Kidney epithelial cell (primary cell): ENCODE results near the gene KCNH3. TPM values are rescaled to one million over a fixed set of nuclear protein-coding genes. Genes with fewer than 3 reads are reported as not detected.
"Not testable (repeated sequence)": the region's sequence is repeated elsewhere in the genome, so short reads cannot be mapped to it uniquely, and the experiment has no call there.

Experiments
- DNase-seq: peaks from one replicate; pipeline ENCODE4 v3.0.0-alpha.2; 2010; ENCODE audit warnings: low read depth
- H3K27me3 ChIP-seq: 2 replicates; pipeline ENCODE4 v1.6.0; 2011; ENCODE audit warnings: low read length; ENCODE audit not compliant: control insufficient read depth, insufficient read depth
- H3K36me3 ChIP-seq: 2 replicates; pipeline ENCODE4 v1.5.1; 2011; ENCODE audit warnings: low read length; ENCODE audit not compliant: control insufficient read depth, insufficient read depth
- H3K4me3 ChIP-seq: 2 replicates; pipeline ENCODE4 v1.5.1; 2011; ENCODE audit warnings: low read depth, mild to moderate bottlenecking, control low read depth, low read length
- CTCF ChIP-seq: IDR thresholded peaks from 2 replicates; pipeline ENCODE4 v1.5.1; 2011; ENCODE audit warnings: mild to moderate bottlenecking, moderate library complexity, low read length, control low read depth, inconsistent platforms; ENCODE audit not compliant: insufficient read depth, poor library complexity, severe bottlenecking
- total RNA-seq: library from RNA; depleted of rRNA; stranded (reverse); fragments of >200 nt; gene quantifications from 2 replicates; pipeline ENCODE4 v1.2.3, GENCODE V29; 2015

Gene KCNH3
- total RNA-seq, 1 donor from 2014 or later: 0.21 TPM

GRCh38 chr12:49507139-49507538 is 31.7 kb upstream of the KCNH3 start:
- DNase-seq: peak; percentile 69
- H3K27me3 ChIP-seq: no peaks in the 10 kb centered on the region
- H3K36me3 ChIP-seq: no peaks in the 10 kb centered on the region
- no peak overlapping the region for H3K4me3 ChIP-seq
- TF ChIP-seq CTCF: no peak

- not testable (repeated sequence) for H3K27me3 ChIP-seq, H3K4me3 ChIP-seq, DNase-seq, H3K36me3 ChIP-seq
These were observed 29.1 kb upstream of the KCNH3 start for GRCh38 chr12:49509681-49510080.

GRCh38 chr12:49511410-49511809 is 27.4 kb upstream of the KCNH3 start:
- H3K36me3 ChIP-seq: no peaks in the 10 kb centered on the region
- no peak for TF ChIP-seq CTCF
- H3K4me3 ChIP-seq: no peak overlapping the region
- no peaks in the 10 kb centered on the region for H3K27me3 ChIP-seq
- DNase-seq: no peak

- Histone ChIP-seq H3K27me3 (no peaks in the 10 kb centered on the region), H3K4me3 (no peak overlapping the region), H3K36me3 (no peaks in the 10 kb centered on the region)
- no peak for TF ChIP-seq CTCF
- DNase-seq: no peak
These were observed 26.3 kb upstream of the KCNH3 start for GRCh38 chr12:49512546-49512945.

- H3K4me3 ChIP-seq: no peak overlapping the region
- peak; percentile 85 for DNase-seq
- H3K27me3 ChIP-seq: no peaks in the 10 kb centered on the region
- no peak for TF ChIP-seq CTCF
- H3K36me3 ChIP-seq: peaks cover 1% of the 10 kb centered on the region
These were observed 23.6 kb upstream of the KCNH3 start for GRCh38 chr12:49515266-49515665.

GRCh38 chr12:49518914-49519573 is 19.8 kb upstream of the KCNH3 start:
- Histone ChIP-seq H3K27me3 (no peaks in the 10 kb centered on the region), H3K4me3 (no peak overlapping the region), H3K36me3 (peaks cover 1% of the 10 kb centered on the region)
- TF ChIP-seq CTCF: no peak
- no peak for DNase-seq
